ENCODE results near the gene TSC22D1. TPM values are rescaled to one million over a fixed set of nuclear protein-coding genes. Genes with fewer than 3 reads are reported as not detected.

TSC22D1 gene
- total RNA-seq, 4 donors from 2014 or later = 60.0 to 78.8 (median 69.3) TPM

GRCh38 chr13:44576351-44577235 is 463 bp upstream of the TSC22D1 start:
- intact Hi-C loops (cut with DNase I; ENCODE audit: low total_unique reads) = no loop called here
- DNase-seq (ENCODE audit: low spot score in 2 of 2) = peak in 1 of 2 donors; percentile 88
- 0% methylated on average over 53 to 69 of the region's 111 CpGs for WGBS, 2 donors
- no peak for TF ChIP-seq POLR2A (IDR thresholded peaks at IDR 0.05)
- no peak for TF ChIP-seq CTCF (IDR thresholded peaks at IDR 0.05)
- peak overlapping the region; percentile 73 for H3K4me3 ChIP-seq (ENCODE audit: low read depth, poor library complexity, severe bottlenecking)

- intact Hi-C loops (cut with DNase I; ENCODE audit: low total_unique reads) = no loop called here
- WGBS, 2 donors = 93 to 100% methylated on average over 1 of the region's 1 CpG
- no peak for DNase-seq (ENCODE audit: low spot score in 2 of 2)
- TF ChIP-seq POLR2A (IDR thresholded peaks at IDR 0.05) (no peak), CTCF (IDR thresholded peaks at IDR 0.05) (no peak)
- H3K4me3 ChIP-seq (ENCODE audit: low read depth, poor library complexity, severe bottlenecking) = no peak overlapping the region
These were observed 1.1 kb downstream of the TSC22D1 start for GRCh38 chr13:44575035-44575434.

- WGBS, 2 donors = 70 to 83% methylated on average over 1 of the region's 1 CpG
- intact Hi-C loops (cut with DNase I; ENCODE audit: low total_unique reads) = no loop called here
- no peak overlapping the region for H3K4me3 ChIP-seq (ENCODE audit: low read depth, poor library complexity, severe bottlenecking)
- TF ChIP-seq POLR2A (IDR thresholded peaks at IDR 0.05) (no peak), CTCF (IDR thresholded peaks at IDR 0.05) (no peak)
- no peak for DNase-seq (ENCODE audit: low spot score in 2 of 2)
These were observed 1.7 kb downstream of the TSC22D1 start for GRCh38 chr13:44574466-44574855.

GRCh38 chr13:44573790-44574465 is 2.2 kb downstream of the TSC22D1 start:
- H3K4me3 ChIP-seq (ENCODE audit: low read depth, poor library complexity, severe bottlenecking) = no peak overlapping the region
- WGBS, 2 donors = 74 to 89% methylated on average over 4 of the region's 4 CpGs
- intact Hi-C loops (cut with DNase I; ENCODE audit: low total_unique reads) = no loop called here
- TF ChIP-seq POLR2A (IDR thresholded peaks at IDR 0.05) = no peak
- TF ChIP-seq CTCF (IDR thresholded peaks at IDR 0.05) = no peak
- DNase-seq (ENCODE audit: low spot score in 2 of 2) = no peak

GRCh38 chr13:44573071-44573470 is 3.1 kb downstream of the TSC22D1 start:
- H3K4me3 ChIP-seq (ENCODE audit: low read depth, poor library complexity, severe bottlenecking) = no peak overlapping the region
- TF ChIP-seq POLR2A (IDR thresholded peaks at IDR 0.05) (no peak), CTCF (IDR thresholded peaks at IDR 0.05) (no peak)
- 92 to 96% methylated on average over 7 of the region's 7 CpGs for WGBS, 2 donors
- intact Hi-C loops (cut with DNase I; ENCODE audit: low total_unique reads) = no loop called here
- DNase-seq (ENCODE audit: low spot score in 2 of 2) = no peak

Data from lower leg skin (tissue), 4 donors.